Trophoblast cell (in vitro differentiated cells and primary cell): ENCODE results near the gene ILF3.
A peak's percentile ranks its signal among the peaks of the same experiment; 100 is the strongest.
"Not testable (repeated sequence)": the region's sequence is repeated elsewhere in the genome, so short reads cannot be mapped to it uniquely, and the experiment has no call there.

Experiments
- DNase-seq, 2 donors: peaks; one replicate each; pipeline ENCODE4 v3.0.0-alpha.2; 2016
- H2AFZ ChIP-seq: 2 replicates; pipeline ENCODE4 v1.6.1; 2013; ENCODE audit warnings: low read length, moderate library complexity, mild to moderate bottlenecking; ENCODE audit not compliant: insufficient read depth, poor library complexity
- H2AK5ac ChIP-seq: 2 replicates; pipeline ENCODE4 v1.6.1; 2013; ENCODE audit warnings: mild to moderate bottlenecking, low read length
- H2BK120ac ChIP-seq: 2 replicates; pipeline ENCODE4 v1.6.1; 2013; ENCODE audit warnings: low read length, mild to moderate bottlenecking, moderate library complexity; ENCODE audit not compliant: insufficient read depth, poor library complexity
- H2BK12ac ChIP-seq: 2 replicates; pipeline ENCODE4 v1.6.1; 2013; ENCODE audit warnings: mild to moderate bottlenecking, low read length, moderate library complexity
- H2BK5ac ChIP-seq: 2 replicates; pipeline ENCODE4 v1.6.1; 2013; ENCODE audit warnings: low read length, low read depth, moderate library complexity, mild to moderate bottlenecking; ENCODE audit not compliant: poor library complexity
- H3K14ac ChIP-seq: 2 replicates; pipeline ENCODE4 v1.6.1; 2013; ENCODE audit warnings: mild to moderate bottlenecking, low read length
- H3K18ac ChIP-seq: 2 replicates; pipeline ENCODE4 v1.6.1; 2013; ENCODE audit warnings: mild to moderate bottlenecking, low read length
- H3K23ac ChIP-seq: 2 replicates; pipeline ENCODE4 v1.6.1; 2013; ENCODE audit warnings: low read length
- H3K27ac ChIP-seq: 2 replicates; pipeline ENCODE4 v1.5.1; 2013; ENCODE audit warnings: low read depth, mild to moderate bottlenecking, inconsistent platforms, low read length, moderate library complexity
- H3K27me3 ChIP-seq: 2 replicates; pipeline ENCODE4 v1.6.1; 2013; ENCODE audit warnings: inconsistent platforms, mild to moderate bottlenecking, low read length, moderate library complexity; ENCODE audit not compliant: insufficient read depth
- H3K36me3 ChIP-seq, 2 experiments: 1 replicate in 1 of 2; 2 replicates in 1 of 2; pipeline ENCODE4 v1.6.1; 2013; ENCODE audit warnings: low read length in 2 of 2, mild to moderate bottlenecking in 2 of 2, moderate library complexity in 1 of 2; ENCODE audit not compliant: insufficient read depth in 2 of 2, control insufficient read depth in 1 of 2
- H3K4ac ChIP-seq: 2 replicates; pipeline ENCODE4 v1.6.1; 2013; ENCODE audit warnings: low read depth, mild to moderate bottlenecking, low read length, moderate library complexity
- H3K4me1 ChIP-seq, 2 experiments: 1 replicate in 1 of 2; 2 replicates in 1 of 2; pipeline ENCODE4 v1.6.1; 2013; ENCODE audit warnings: low read length in 2 of 2, mild to moderate bottlenecking in 2 of 2, moderate library complexity in 1 of 2; ENCODE audit not compliant: insufficient read depth in 2 of 2, control insufficient read depth in 1 of 2
- H3K4me2 ChIP-seq: 2 replicates; pipeline ENCODE4 v1.6.1; 2013; ENCODE audit warnings: inconsistent platforms, mild to moderate bottlenecking, low read length, moderate library complexity
- H3K4me3 ChIP-seq: 2 replicates; pipeline ENCODE4 v1.5.1; 2013; ENCODE audit warnings: mild to moderate bottlenecking, low read depth, low read length, inconsistent platforms
- H3K79me1 ChIP-seq: one replicate; pipeline ENCODE4 v1.6.1; 2013; ENCODE audit warnings: low read length
- H3K79me2 ChIP-seq: 2 replicates; pipeline ENCODE4 v1.6.1; 2013; ENCODE audit warnings: low read length, mild to moderate bottlenecking; ENCODE audit not compliant: control insufficient read depth, insufficient read depth, poor library complexity
- H3K9ac ChIP-seq: 2 replicates; pipeline ENCODE4 v1.6.1; 2013; ENCODE audit warnings: mild to moderate bottlenecking, low read length
- H3K9me3 ChIP-seq: 2 replicates; pipeline ENCODE4 v1.6.1; 2013; ENCODE audit warnings: low read depth, mild to moderate bottlenecking, control low read depth, inconsistent platforms, low read length; ENCODE audit not compliant: insufficient read depth
- H4K12ac ChIP-seq: 2 replicates; pipeline ENCODE4 v1.6.1; 2013; ENCODE audit warnings: low read depth, mild to moderate bottlenecking, low read length, moderate library complexity
- H4K8ac ChIP-seq: 2 replicates; pipeline ENCODE4 v1.6.1; 2013; ENCODE audit warnings: low read depth, mild to moderate bottlenecking, low read length, moderate library complexity
- H4K91ac ChIP-seq: one replicate; pipeline ENCODE4 v1.6.1; 2013; ENCODE audit warnings: low read depth, mild to moderate bottlenecking, low read length, moderate library complexity
- WGBS: extraction: QIAGEN DNeasy Blood & Tissue Kit; methylation state at CpG from one replicate; pipeline ENCODE4 v1.1.7; 2013; ENCODE audit warnings: missing lambda C conversion rate; ENCODE audit not compliant: insufficient read length, insufficient coverage; ENCODE audit errors: extremely low coverage; 5-methylcytosine and 5-hydroxymethylcytosine counted together

ILF3 gene

GRCh38 chr19:10662384-10663251, 8.5 kb downstream of the ILF3 start:
- H4K91ac ChIP-seq = no peak overlapping the region
- H2AK5ac ChIP-seq = no peak overlapping the region
- H4K8ac ChIP-seq = no peak overlapping the region
- no peak overlapping the region for H3K4me2 ChIP-seq
- WGBS = no CpG with 5 or more reads among the region's 14 CpGs
- no peak overlapping the region for H2BK5ac ChIP-seq
- H2AFZ ChIP-seq = no peak overlapping the region
- H3K27me3 ChIP-seq = no peaks in the 10 kb centered on the region
- H3K79me2 ChIP-seq = peaks cover 52% of the 10 kb centered on the region
- DNase-seq = peak; percentile 35 to 70
- no peak overlapping the region for H3K4me3 ChIP-seq
- no peaks in the 10 kb centered on the region for H3K4me1 ChIP-seq
- H3K23ac ChIP-seq = no peak overlapping the region
- peaks cover 17 to 22% of the 10 kb centered on the region in 2 experiments for H3K36me3 ChIP-seq
- H3K9me3 ChIP-seq = no peaks in the 10 kb centered on the region
- H2BK12ac ChIP-seq = no peak overlapping the region
- H2BK120ac ChIP-seq = no peak overlapping the region
- no peak overlapping the region for H3K27ac ChIP-seq
- H4K12ac ChIP-seq = no peak overlapping the region
- H3K18ac ChIP-seq = no peak overlapping the region
- H3K9ac ChIP-seq = no peak overlapping the region
- H3K4ac ChIP-seq = peak overlapping the region; percentile 96
- no peaks in the 10 kb centered on the region for H3K79me1 ChIP-seq
- no peak overlapping the region for H3K14ac ChIP-seq

- H3K4me2 ChIP-seq, H2BK5ac ChIP-seq, H3K18ac ChIP-seq, H3K14ac ChIP-seq, H2BK12ac ChIP-seq, H2AK5ac ChIP-seq, H3K9ac ChIP-seq, H3K9me3 ChIP-seq, H3K27ac ChIP-seq, H3K27me3 ChIP-seq, H4K8ac ChIP-seq, H2BK120ac ChIP-seq, H3K23ac ChIP-seq, H4K12ac ChIP-seq, H3K79me1 ChIP-seq, H3K4me1 ChIP-seq, DNase-seq, H3K4me3 ChIP-seq, H4K91ac ChIP-seq, H2AFZ ChIP-seq: not testable (repeated sequence)
- Histone ChIP-seq H3K4ac (peak overlapping the region; percentile 96), H3K79me2 (peaks cover 55% of the 10 kb centered on the region), H3K36me3 (peaks cover 19 to 25% of the 10 kb centered on the region in 2 experiments)
- no CpG with 5 or more reads among the region's 16 CpGs for WGBS
These were observed 9.1 kb downstream of the ILF3 start for GRCh38 chr19:10663252-10663563.

DNA sequence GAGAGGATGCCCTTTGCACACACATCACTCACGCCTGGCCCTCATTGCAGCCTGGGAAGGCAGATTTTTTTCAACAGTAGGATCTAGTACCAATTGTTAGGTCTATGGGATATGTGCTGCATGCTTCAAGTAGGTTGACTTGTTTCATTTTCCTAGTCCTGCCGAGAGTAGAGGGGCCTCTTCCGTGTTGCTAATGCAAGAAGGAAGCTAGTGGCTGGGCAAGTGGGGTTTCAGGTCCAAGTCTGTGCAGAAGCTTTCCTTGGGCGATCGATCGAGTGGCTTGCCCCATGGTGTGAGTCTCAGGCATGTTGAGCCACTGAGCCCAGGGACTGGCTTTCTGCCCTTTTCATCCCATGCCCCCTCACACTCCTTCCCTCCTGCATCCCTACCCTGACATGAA, 13.7 kb downstream of the ILF3 start:
- Histone ChIP-seq H3K14ac (no peak overlapping the region), H4K8ac (no peak overlapping the region), H2AFZ (no peak overlapping the region), H2BK12ac (no peak overlapping the region), H3K27ac (no peak overlapping the region), H3K9ac (no peak overlapping the region), H4K91ac (no peak overlapping the region), H3K9me3 (no peaks in the 10 kb centered on the region), H3K23ac (no peak overlapping the region), H2AK5ac (no peak overlapping the region), H3K36me3 (peaks cover 31 to 38% of the 10 kb centered on the region in 2 experiments), H3K27me3 (no peaks in the 10 kb centered on the region), H2BK5ac (no peak overlapping the region), H3K79me1 (no peaks in the 10 kb centered on the region), H4K12ac (no peak overlapping the region), H3K4me2 (no peak overlapping the region), H3K4ac (peak overlapping the region; percentile 97), H2BK120ac (no peak overlapping the region), H3K18ac (no peak overlapping the region), H3K4me1 (no peaks in the 10 kb centered on the region), H3K4me3 (no peak overlapping the region), H3K79me2 (peaks cover 40% of the 10 kb centered on the region)
- WGBS = no CpG with 5 or more reads among the region's 6 CpGs
- DNase-seq = no peak

GRCh38 chr19:10669246-10669645, 15.1 kb downstream of the ILF3 start:
- Histone ChIP-seq H3K9ac (no peak overlapping the region), H3K9me3 (no peaks in the 10 kb centered on the region), H4K91ac (no peak overlapping the region), H3K4me3 (no peak overlapping the region), H3K14ac (no peak overlapping the region), H4K8ac (no peak overlapping the region), H3K18ac (no peak overlapping the region), H3K4me2 (no peak overlapping the region), H2BK12ac (no peak overlapping the region), H3K36me3 (peaks cover 39 to 49% of the 10 kb centered on the region in 2 experiments), H3K79me2 (peaks cover 30% of the 10 kb centered on the region), H3K27me3 (no peaks in the 10 kb centered on the region), H3K27ac (no peak overlapping the region), H3K4ac (peak overlapping the region; percentile 97), H4K12ac (no peak overlapping the region), H2BK5ac (no peak overlapping the region), H2AK5ac (no peak overlapping the region), H3K23ac (no peak overlapping the region), H3K79me1 (no peaks in the 10 kb centered on the region), H2BK120ac (no peak overlapping the region), H3K4me1 (no peaks in the 10 kb centered on the region), H2AFZ (no peak overlapping the region)
- whole genome bisulfite sequencing = no CpG with 5 or more reads among the region's 6 CpGs
- DNase-seq = no peak
